K562 (cell line): ENCODE data around the gene TMEM132D. TPM values are rescaled to one million over a fixed set of nuclear protein-coding genes. Genes with fewer than 3 reads are reported as not detected.

Experiments used
- ATAC-seq: fragments of 200-7000 bp; cut with Tn5 transposase; 3 replicates; pipeline ENCODE4 v1.9.1; 2020; ENCODE audit warnings: moderate library complexity
- BruUV-seq: library from RNA; stranded (reverse); fragments of 400-500 nt; replicated peaks from 2 replicates; lab custom pipeline; 2021; lab: Mats Ljungman, UMichigan
- CTCF ChIA-PET: fragments of 300-600 bp; formaldehyde crosslinking; extraction: SDS; loops from one replicate; lab custom pipeline; 2021; ENCODE audit warnings: low intra/inter-chr PET ratio; lab: Yijun Ruan, JAX
- POLR2A ChIA-PET: fragments of 300-600, 350-650 bp; sonication (Branson Sonifier 250); formaldehyde crosslinking; extraction: SDS; loops from one replicate; lab custom pipeline; 2021; ENCODE audit warnings: antibody characterized with exemption, inconsistent platforms; lab: Yijun Ruan, JAX
- DNase-seq, 4 experiments: peaks; one replicate each; pipeline versions ENCODE4 v3.0.0 to v3.0.0-alpha.2; 2011 to 2018; ENCODE audit warnings: low spot score in 3 of 4, mixed read lengths in 3 of 4; ENCODE audit errors: extremely low read depth in 1 of 4
- FAIRE-seq: peaks from 2 replicates; lab custom pipeline; 2011; peaks lifted over from hg19 to GRCh38; lab: Jason Lieb, UNC
- H2AFZ ChIP-seq: 2 replicates; pipeline ENCODE4 v1.6.0; 2011; ENCODE audit warnings: low read depth, low read length, control low read depth, inconsistent platforms
- H3K27ac ChIP-seq: fragments of 200-600 bp; 3 replicates; pipeline ENCODE4 v1.8.0; 2011; ENCODE audit warnings: low read depth, mild to moderate bottlenecking, control low read depth, inconsistent platforms, low read length, moderate library complexity, mixed read lengths; ENCODE audit errors: extremely low read depth
- H3K27me3 ChIP-seq, 2 experiments: fragments of 300-600 bp in 1 of 2; 2 replicates in 1 of 2; 3 replicates in 1 of 2; pipeline versions ENCODE4 v1.6.0 to v1.8.0; 2011; ENCODE audit warnings: inconsistent platforms in 2 of 2, low read length in 2 of 2, mild to moderate bottlenecking in 1 of 2, mixed read lengths in 1 of 2, moderate library complexity in 1 of 2; ENCODE audit not compliant: control insufficient read depth in 2 of 2, insufficient read depth in 2 of 2
- H3K36me3 ChIP-seq: fragments of 300-600 bp; 3 replicates; pipeline ENCODE4 v1.8.0; 2011; ENCODE audit warnings: mild to moderate bottlenecking, low read length, inconsistent platforms; ENCODE audit not compliant: control insufficient read depth, insufficient read depth
- H3K4me1 ChIP-seq, 2 experiments: fragments of 200-600 bp in 1 of 2; replicated peaks in 1 of 2; 2 replicates in 1 of 2; 3 replicates in 1 of 2; pipeline versions ENCODE4 v1.5.1 to v1.8.0; 2011; ENCODE audit warnings: inconsistent platforms in 2 of 2, low read length in 2 of 2, mild to moderate bottlenecking in 1 of 2, mixed read lengths in 1 of 2, moderate library complexity in 1 of 2; ENCODE audit not compliant: control insufficient read depth in 2 of 2, insufficient read depth in 2 of 2
- H3K4me2 ChIP-seq: 2 replicates; pipeline ENCODE4 v1.6.1; 2011; ENCODE audit warnings: low read length, control low read depth, inconsistent platforms, mixed read lengths; ENCODE audit not compliant: insufficient read depth
- H3K4me3 ChIP-seq: fragments of 200-600 bp; sonication (generic), shearing (Covaris generic); 2 replicates; pipeline ENCODE4 v1.5.1; 2016; ENCODE audit warnings: control low read depth, inconsistent platforms
- H3K79me2 ChIP-seq: fragments of 200-600 bp; 3 replicates; pipeline ENCODE4 v1.8.0; 2011; ENCODE audit warnings: low read length, inconsistent platforms; ENCODE audit not compliant: control insufficient read depth, insufficient read depth
- H3K9ac ChIP-seq, 2 experiments: 2 replicates each; pipeline versions ENCODE4 v1.6.0 to v1.6.1; 2011; ENCODE audit warnings: low read depth in 2 of 2, low read length in 2 of 2, control low read depth in 1 of 2, inconsistent platforms in 1 of 2, mild to moderate bottlenecking in 1 of 2, mixed read lengths in 1 of 2; ENCODE audit not compliant: insufficient read depth in 1 of 2
- H3K9me1 ChIP-seq: one replicate; pipeline ENCODE4 v1.6.0; 2011; ENCODE audit warnings: inconsistent platforms, mild to moderate bottlenecking, low read length, moderate library complexity; ENCODE audit not compliant: control insufficient read depth, insufficient read depth
- H3K9me3 ChIP-seq: replicated peaks from 2 replicates; pipeline ENCODE4 v1.5.1; 2011; ENCODE audit warnings: low read depth, low read length, inconsistent platforms; ENCODE audit not compliant: control insufficient read depth, insufficient read depth
- H4K20me1 ChIP-seq: replicated peaks from 2 replicates; pipeline ENCODE4 v1.6.1; 2011; ENCODE audit warnings: low read length, inconsistent platforms, mixed read lengths; ENCODE audit not compliant: control insufficient read depth, insufficient read depth
- BRD4 ChIP-seq: fragments of 200-600 bp; sonication (generic); IDR thresholded peaks from 2 replicates; pipeline ENCODE4 v1.6.1; 2017; ENCODE audit warnings: inconsistent platforms
- HDAC6 ChIP-seq: IDR thresholded peaks from 2 replicates; pipeline ENCODE4 v1.6.1; 2012; ENCODE audit warnings: low read depth, mild to moderate bottlenecking, control low read depth, inconsistent platforms, low read length, moderate library complexity
- KLF1 ChIP-seq: fragments of 450-650 bp; IDR thresholded peaks from 2 replicates; pipeline ENCODE4 v1.6.1; 2016; ENCODE audit warnings: missing genetic modification characterization, missing compliant biosample characterization
- OTX1 ChIP-seq: fragments of 450-650 bp; formaldehyde crosslinking; IDR thresholded peaks from 2 replicates; pipeline ENCODE4 v1.4.0; 2022; ENCODE audit warnings: mild to moderate bottlenecking
- RBM14 ChIP-seq: fragments of 200-400 bp; formaldehyde crosslinking; IDR thresholded peaks from 2 replicates; pipeline ENCODE4 v1.6.1; 2018; ENCODE audit warnings: low read depth, mild to moderate bottlenecking, low read length, moderate library complexity, borderline replicate concordance; ENCODE audit not compliant: insufficient read depth
- RBM34 ChIP-seq: fragments of 200-400 bp; formaldehyde crosslinking; IDR thresholded peaks from 2 replicates; pipeline ENCODE4 v1.6.1; 2018; ENCODE audit warnings: low read length, borderline replicate concordance; ENCODE audit not compliant: insufficient read depth
- SMAD1 ChIP-seq: fragments of 150-350 bp; IDR thresholded peaks from 2 replicates; pipeline ENCODE4 v1.6.1; 2014; ENCODE audit warnings: low read length, low read depth; ENCODE audit not compliant: partially characterized antibody
- ZNF217 ChIP-seq: sonication (generic); formaldehyde crosslinking; IDR thresholded peaks from 2 replicates; pipeline ENCODE4 v1.8.0; 2022; ENCODE audit warnings: mild to moderate bottlenecking, missing genetic modification reagents
- WGBS: fragments of 100-300 bp; shearing (Covaris generic); methylation state at CpG from one replicate; pipeline ENCODE4 v1.1.6; 2016; ENCODE audit warnings: low coverage, mixed read lengths; ENCODE audit not compliant: insufficient coverage; ENCODE audit errors: missing lambda C conversion rate; 5-methylcytosine and 5-hydroxymethylcytosine counted together
- in situ Hi-C: fragments of 300-500 bp; cut with MboI; formaldehyde crosslinking; loops from 4 replicates; pipeline ENCODE4 v1.15.0; 2018; ENCODE audit warnings: inconsistent platforms, mixed read lengths
- intact Hi-C: fragments of 100-400 bp; cut with micrococcal nuclease; formaldehyde crosslinking; loops from 2 replicates; pipeline ENCODE4 v1.14.2; 2022
- polyA plus RNA-seq, 8 experiments: library from polyadenylated mRNA; depleted of rRNA in 4 of 8; stranded (reverse) in 5 of 8; unstranded in 3 of 8; fragments of >200 nt; fragmentation: Nextera tagmentation in 2 of 8; fragmentation: Illumina TruSeq in 1 of 8; extraction: Ambion mirVana in 2 of 8; extraction: Trizol in 1 of 8; gene quantifications; 2 replicates each; pipeline versions ENCODE4 v1.2.1 to v1.2.3, GENCODE V29; 2011 to 2014; ENCODE audit warnings: inconsistent platforms in 1 of 8, missing spikeins in 1 of 8
- total RNA-seq, 7 experiments: library from RNA; depleted of rRNA in 6 of 7; stranded (reverse); fragments of >200 nt in 6 of 7; fragmentation: Illumina TruSeq in 2 of 7; extraction: Trizol in 2 of 7; gene quantifications; 2 replicates each; pipeline versions ENCODE4 v1.2.1 to v1.2.3, GENCODE V29; 2011 to 2021; ENCODE audit warnings: low replicate concordance in 1 of 7

The TMEM132D gene
- total and polyA plus RNA-seq, 9 of the 15 experiments (the other 6 are each of a cell fraction or from before 2014, with no cell fraction given): not detected

DNA sequence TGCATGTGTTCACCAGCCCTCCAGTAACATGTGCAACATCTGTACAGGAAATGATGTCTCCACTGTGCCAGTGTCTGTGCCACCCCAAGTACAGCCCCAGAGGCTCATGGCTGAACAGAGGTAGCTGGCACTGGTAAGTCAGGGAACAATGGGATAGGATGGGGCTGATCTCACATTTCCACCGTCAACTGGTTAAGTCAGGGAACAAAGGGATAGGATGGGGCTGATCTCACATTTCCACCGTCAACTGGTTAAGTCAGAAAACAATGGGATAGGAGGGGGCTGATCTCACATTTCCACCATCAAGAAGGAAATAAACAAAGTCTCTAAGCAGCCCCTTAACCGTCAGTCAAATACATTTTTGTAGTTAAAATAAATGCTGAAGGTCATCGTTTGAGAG is 246.6 kb downstream of the TMEM132D start:
- POLR2A ChIA-PET: no interaction called here
- Histone ChIP-seq H3K36me3 (no peaks in the 10 kb centered on the region), H3K9me1 (no peaks in the 10 kb centered on the region), H3K27me3 (no peaks in the 10 kb centered on the region), H3K4me3 (no peak overlapping the region), H2AFZ (no peak overlapping the region)
- WGBS: 23% methylated on average over 4 of the region's 4 CpGs
- FAIRE-seq: no peak
- intact Hi-C loops (no loop called here), in situ Hi-C loops (no loop called here)
- BruUV-seq: no TSS peak
- TF ChIP-seq BRD4 (no peak), HDAC6 (no peak), SMAD1 (no peak), OTX1 (CRISPR knock-in tag) (no peak), RBM14 (no peak), KLF1 (no peak), RBM34 (no peak), ZNF217 (CRISPR knock-in tag) (no peak)
- TF ChIP-seq, all 486 proteins: peak for 0
- ATAC-seq (no peak), DNase-seq (no peak)
- no peaks in the 10 kb centered on the region for H3K9me3 ChIP-seq
- H3K4me2 ChIP-seq: no peak overlapping the region
- no peaks in the 10 kb centered on the region for H3K79me2 ChIP-seq
- H3K9ac ChIP-seq: no peak overlapping the region
- CTCF ChIA-PET: no interaction called here
- H3K4me1 ChIP-seq: peaks cover 4 to 17% of the 10 kb centered on the region in 2 experiments; a peak in 4 of 5 replicates
- H4K20me1 ChIP-seq: no peaks in the 10 kb centered on the region
- no peak overlapping the region for H3K27ac ChIP-seq
